ENCODE measurements around the gene NCK2.

NCK2 gene

GRCh38 chr2:105782123-105782522 lies 37.4 kb downstream of the NCK2 start:
- TF ChIP-seq CTCF (IDR thresholded peaks at IDR 0.05; ENCODE audit: control extremely low read depth, extremely low read depth, low read depth, missing control alignments), result no peak
- POLR2A ChIA-PET, result interaction anchor here (0.7 kb wide), 1 partner anchor 376 kb away, joined by 3 read pairs; no protein-coding TSS in a partner anchor
- no peak for DNase-seq (ENCODE audit: extremely low spot score)
- CTCF ChIA-PET, result interaction anchor here (1.1 to 2.9 kb wide), 5 partner anchors 9 to 27 kb away, joined by 4 to 13 read pairs (median 4); no protein-coding TSS in a partner anchor

- DNase-seq (ENCODE audit: extremely low spot score), result no peak
- ChIA-PET POLR2A (interaction anchor here (0.7 kb wide), 1 partner anchor 375 kb away, joined by 3 read pairs; no protein-coding TSS in a partner anchor), CTCF (interaction anchor here (1.1 to 2.9 kb wide), 5 partner anchors 9 to 27 kb away, joined by 4 to 13 read pairs (median 4); no protein-coding TSS in a partner anchor)
- no peak for TF ChIP-seq CTCF (IDR thresholded peaks at IDR 0.05; ENCODE audit: control extremely low read depth, extremely low read depth, low read depth, missing control alignments)
Measured at GRCh38 chr2:105782646-105783045, 37.9 kb downstream of the NCK2 start.

- ChIA-PET POLR2A (no interaction called here), CTCF (interaction anchor here (1.1 to 2.9 kb wide), 5 partner anchors 9 to 28 kb away, joined by 4 to 13 read pairs (median 4); no protein-coding TSS in a partner anchor)
- DNase-seq (ENCODE audit: extremely low spot score), result no peak
- TF ChIP-seq CTCF (IDR thresholded peaks at IDR 0.05; ENCODE audit: control extremely low read depth, extremely low read depth, low read depth, missing control alignments), result no peak
Measured at GRCh38 chr2:105783151-105783738, 38.5 kb downstream of the NCK2 start.

- ChIA-PET CTCF (interaction anchor here (2.9 kb wide), 1 partner anchor 11 kb away, joined by 13 read pairs; no protein-coding TSS in a partner anchor), POLR2A (no interaction called here)
- no peak for TF ChIP-seq CTCF (IDR thresholded peaks at IDR 0.05; ENCODE audit: control extremely low read depth, extremely low read depth, low read depth, missing control alignments)
- no peak for DNase-seq (ENCODE audit: extremely low spot score)
Measured at GRCh38 chr2:105783972-105784371, 39.3 kb downstream of the NCK2 start.

- CTCF ChIA-PET, result interaction anchor here (2.9 kb wide), 1 partner anchor 12 kb away, joined by 13 read pairs; no protein-coding TSS in a partner anchor
- TF ChIP-seq CTCF (IDR thresholded peaks at IDR 0.05; ENCODE audit: control extremely low read depth, extremely low read depth, low read depth, missing control alignments), result no peak
- no peak for DNase-seq (ENCODE audit: extremely low spot score)
- POLR2A ChIA-PET, result no interaction called here
Measured at GRCh38 chr2:105784589-105784988, 39.9 kb downstream of the NCK2 start.

GRCh38 chr2:105785095-105785847 lies 40.6 kb downstream of the NCK2 start:
- CTCF ChIA-PET, result interaction anchor here (1.5 kb wide), 1 partner anchor 14 kb away, joined by 5 read pairs; no protein-coding TSS in a partner anchor
- TF ChIP-seq CTCF (IDR thresholded peaks at IDR 0.05; ENCODE audit: control extremely low read depth, extremely low read depth, low read depth, missing control alignments), result no peak
- no peak for DNase-seq (ENCODE audit: extremely low spot score)
- POLR2A ChIA-PET, result no interaction called here

Data from GM10248 (cell line).